ENCODE results near the gene SOS2. TPM values are rescaled to one million over a fixed set of nuclear protein-coding genes. Genes with fewer than 3 reads are reported as not detected.

SOS2 gene
- total and polyA plus RNA-seq, 7 donors = 19.4 to 55.1 (median 45.0) TPM

GRCh38 chr14:50225067-50225973 is 6.1 kb downstream of the SOS2 start:
- Histone ChIP-seq H3K4me1 (peaks cover 77% of the 10 kb centered on the region), H3K36me3 (ENCODE audit: insufficient read depth in 1 of 2, low read depth in 1 of 2) (no peaks in the 10 kb centered on the region), H3K27me3 (ENCODE audit: insufficient read depth in 3 of 3, low read length in 2 of 3) (no peaks in the 10 kb centered on the region), H3K27ac (peak overlapping the region; percentile 64), H3K9me3 (no peaks in the 10 kb centered on the region), H3K4me3 (no peak overlapping the region)
- intact Hi-C loops (cut with DNase I) = loop anchor here in 1 of 2 donors (10.0 kb wide), 1 partner anchor 361 kb away; no protein-coding TSS in a partner anchor
- TF ChIP-seq CTCF (IDR thresholded peaks at IDR 0.05) = no peak
- ATAC-seq (peak; percentile 83 to 94 (median 92)), DNase-seq (no peak)
- 21 to 25% (median 23%) methylated on average over 5 of the region's 5 CpGs for WGBS, 3 donors

GRCh38 chr14:50222055-50222613 is 9.2 kb downstream of the SOS2 start:
- DNase-seq (no peak), ATAC-seq (no peak)
- no peaks in the 10 kb centered on the region for H3K36me3 ChIP-seq (ENCODE audit: insufficient read depth in 1 of 2, low read depth in 1 of 2)
- no peak overlapping the region for H3K27ac ChIP-seq
- no peaks in the 10 kb centered on the region for H3K9me3 ChIP-seq
- peaks cover 58% of the 10 kb centered on the region for H3K4me1 ChIP-seq
- H3K4me3 ChIP-seq = no peak overlapping the region
- WGBS, 3 donors = 76 to 91% (median 88%) methylated on average over 1 of the region's 1 CpG
- intact Hi-C loops (cut with DNase I) = loop anchor here in 1 of 2 donors (10.0 kb wide), 1 partner anchor 357 kb away; no protein-coding TSS in a partner anchor
- H3K27me3 ChIP-seq (ENCODE audit: insufficient read depth in 3 of 3, low read length in 2 of 3) = no peaks in the 10 kb centered on the region
- TF ChIP-seq CTCF (IDR thresholded peaks at IDR 0.05) = no peak

- 39 to 61% (median 42%) methylated on average over 5 of the region's 5 CpGs for WGBS, 3 donors
- DNase-seq = no peak
- Histone ChIP-seq H3K27me3 (ENCODE audit: insufficient read depth in 3 of 3, low read length in 2 of 3) (no peaks in the 10 kb centered on the region), H3K27ac (peak overlapping the region; percentile 27), H3K4me1 (peaks cover 59% of the 10 kb centered on the region), H3K36me3 (ENCODE audit: insufficient read depth in 1 of 2, low read depth in 1 of 2) (no peaks in the 10 kb centered on the region), H3K9me3 (no peaks in the 10 kb centered on the region), H3K4me3 (no peak overlapping the region)
- no peak for TF ChIP-seq CTCF (IDR thresholded peaks at IDR 0.05)
- intact Hi-C loops (cut with DNase I) = no loop called here
- ATAC-seq = no peak
Observed at GRCh38 chr14:50218501-50218900, 12.9 kb downstream of the SOS2 start.

- H3K4me1 ChIP-seq = peaks cover 48% of the 10 kb centered on the region
- H3K27me3 ChIP-seq (ENCODE audit: insufficient read depth in 3 of 3, low read length in 2 of 3) = no peaks in the 10 kb centered on the region
- TF ChIP-seq CTCF (IDR thresholded peaks at IDR 0.05) = no peak
- no peak overlapping the region for H3K27ac ChIP-seq
- H3K36me3 ChIP-seq (ENCODE audit: insufficient read depth in 1 of 2, low read depth in 1 of 2) = no peaks in the 10 kb centered on the region
- H3K9me3 ChIP-seq = no peaks in the 10 kb centered on the region
- intact Hi-C loops (cut with DNase I) = no loop called here
- ATAC-seq = peak in 2 of 4 donors; percentile 54 to 74
- WGBS, 3 donors = 46 to 72% (median 48%) methylated on average over 2 of the region's 2 CpGs
- H3K4me3 ChIP-seq = no peak overlapping the region
- DNase-seq = no peak
Observed at GRCh38 chr14:50215416-50215815, 16.0 kb downstream of the SOS2 start.

Data from psoas muscle (tissue), 8 donors.